ENCODE results near the gene SCFD2. TPM values are rescaled to one million over a fixed set of nuclear protein-coding genes. Genes with fewer than 3 reads are reported as not detected.

Gene SCFD2
- total RNA-seq, 2 experiments from 2014 or later, result 12.6 to 14.6 TPM

GRCh38 chr4:53018471-53018870 is 347.4 kb downstream of the SCFD2 start:
- Mint-ChIP-seq H3K27ac (no peak overlapping the region), H3K4me3 (no peak overlapping the region), H3K9me3 (no peaks in the 10 kb centered on the region), H3K4me1 (no peaks in the 10 kb centered on the region), H3K27me3 (no peaks in the 10 kb centered on the region), H3K36me3 (ENCODE audit: low read depth) (no peaks in the 10 kb centered on the region)
- ChIA-PET POLR2A (no interaction called here), CTCF (no interaction called here)
- no peak for DNase-seq

DNA sequence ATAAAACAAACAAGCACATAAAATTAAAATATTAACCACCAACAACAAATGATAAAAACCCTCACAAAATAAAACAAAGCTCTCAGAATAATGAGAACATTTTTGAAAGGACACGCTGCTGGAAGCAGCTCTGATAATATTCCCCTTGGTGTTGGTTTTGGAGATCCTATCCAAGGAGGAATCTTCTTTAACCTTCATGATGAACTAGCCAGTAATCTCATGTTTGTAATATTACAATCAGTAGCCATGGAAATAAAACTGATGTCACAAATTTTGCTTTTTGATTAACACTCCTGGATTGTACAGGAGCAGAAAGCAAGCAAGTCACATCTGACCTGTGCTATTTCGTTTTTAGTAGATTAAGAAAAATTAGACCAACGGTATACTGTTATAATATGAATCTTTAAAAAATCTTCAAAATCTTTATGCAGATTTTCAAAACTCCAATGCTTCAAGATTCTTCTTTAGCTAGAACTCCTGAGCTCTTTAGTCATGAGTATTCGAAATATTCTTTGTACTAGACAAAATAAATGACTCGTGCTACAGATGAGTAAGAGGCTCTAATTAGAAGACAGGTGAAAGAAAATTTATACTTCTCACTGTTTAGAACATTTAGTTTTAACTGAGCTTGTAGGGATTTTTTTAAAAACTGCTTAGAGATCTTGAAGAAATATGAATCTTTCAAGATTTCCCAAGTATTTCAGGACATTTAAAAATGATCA is 349.6 kb downstream of the SCFD2 start:
- Mint-ChIP-seq H3K27ac (no peak overlapping the region), H3K4me1 (peaks cover 17% of the 10 kb centered on the region), H3K9me3 (no peaks in the 10 kb centered on the region), H3K27me3 (no peaks in the 10 kb centered on the region), H3K4me3 (no peak overlapping the region), H3K36me3 (ENCODE audit: low read depth) (no peaks in the 10 kb centered on the region)
- DNase-seq, result no peak
- POLR2A ChIA-PET, result no interaction called here
- CTCF ChIA-PET, result no interaction called here

DNA sequence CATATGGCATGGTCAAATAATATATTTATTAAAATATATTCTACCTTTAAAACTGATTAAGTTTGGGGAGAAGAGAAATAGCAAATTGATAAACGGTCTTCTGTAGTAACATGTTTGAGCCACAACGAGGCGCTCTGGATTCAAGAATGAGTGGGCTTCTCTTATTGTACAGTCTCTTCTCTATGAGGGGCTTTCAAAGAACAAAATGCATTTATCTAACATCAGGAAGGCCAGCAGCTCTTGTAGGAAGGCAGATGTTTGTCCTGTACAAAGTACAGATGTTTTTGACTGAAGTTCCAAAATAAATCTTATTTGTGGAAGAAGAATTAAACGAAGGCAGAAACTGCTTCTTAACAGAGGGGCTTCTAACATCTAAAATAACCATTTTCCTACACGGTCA is 350.2 kb downstream of the SCFD2 start:
- no peaks in the 10 kb centered on the region for H3K9me3 Mint-ChIP-seq
- no peak for DNase-seq
- no peaks in the 10 kb centered on the region for H3K36me3 Mint-ChIP-seq (ENCODE audit: low read depth)
- H3K4me1 Mint-ChIP-seq, result peaks cover 17% of the 10 kb centered on the region
- ChIA-PET CTCF (no interaction called here), POLR2A (no interaction called here)
- H3K27ac Mint-ChIP-seq, result no peak overlapping the region
- H3K27me3 Mint-ChIP-seq, result no peaks in the 10 kb centered on the region
- no peak overlapping the region for H3K4me3 Mint-ChIP-seq

GRCh38 chr4:53014881-53015280 is 351.0 kb downstream of the SCFD2 start:
- ChIA-PET POLR2A (no interaction called here), CTCF (interaction anchor here (0.9 kb wide), 2 partner anchors 30 to 1219 kb away, joined by 3 read pairs; no protein-coding TSS in a partner anchor)
- Mint-ChIP-seq H3K4me3 (no peak overlapping the region), H3K27me3 (no peaks in the 10 kb centered on the region), H3K4me1 (peaks cover 19% of the 10 kb centered on the region), H3K9me3 (no peaks in the 10 kb centered on the region), H3K36me3 (ENCODE audit: low read depth) (no peaks in the 10 kb centered on the region), H3K27ac (no peak overlapping the region)
- no peak for DNase-seq

GRCh38 chr4:53013873-53014775 is 351.7 kb downstream of the SCFD2 start:
- DNase-seq, result no peak
- ChIA-PET CTCF (interaction anchor here (0.9 kb wide), 2 partner anchors 29 to 1220 kb away, joined by 3 read pairs; no protein-coding TSS in a partner anchor), POLR2A (no interaction called here)
- H3K27me3 Mint-ChIP-seq, result no peaks in the 10 kb centered on the region
- H3K9me3 Mint-ChIP-seq, result no peaks in the 10 kb centered on the region
- H3K4me1 Mint-ChIP-seq, result peaks cover 19% of the 10 kb centered on the region
- no peaks in the 10 kb centered on the region for H3K36me3 Mint-ChIP-seq (ENCODE audit: low read depth)
- no peak overlapping the region for H3K4me3 Mint-ChIP-seq
- H3K27ac Mint-ChIP-seq, result no peak overlapping the region

DNA sequence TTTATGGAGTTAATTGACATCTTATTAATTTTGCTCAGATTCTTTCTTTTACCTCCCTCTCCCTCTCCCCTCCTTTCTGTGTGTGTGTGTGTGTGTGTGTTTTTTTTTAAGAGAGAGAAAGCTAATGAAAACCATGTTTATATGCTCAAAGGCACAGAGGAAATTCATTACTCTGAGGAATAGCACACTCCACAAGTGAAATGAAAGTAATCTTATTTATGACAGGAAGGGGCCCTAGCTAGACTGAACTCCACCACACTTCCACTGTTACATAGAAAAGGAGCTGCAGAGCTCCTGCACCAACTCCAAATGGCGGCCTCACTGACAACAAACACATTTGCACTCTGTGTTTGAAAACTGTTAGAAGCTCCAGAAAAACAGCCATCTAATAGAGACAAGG is 353.1 kb downstream of the SCFD2 start:
- Mint-ChIP-seq H3K27ac (peak overlapping the region; percentile 45), H3K4me3 (peak overlapping the region; percentile 35), H3K36me3 (ENCODE audit: low read depth) (no peaks in the 10 kb centered on the region), H3K9me3 (no peaks in the 10 kb centered on the region), H3K27me3 (no peaks in the 10 kb centered on the region), H3K4me1 (peaks cover 19% of the 10 kb centered on the region)
- CTCF ChIA-PET, result interaction anchor here (0.7 to 1.0 kb wide), 3 partner anchors 159 to 466 kb away, joined by 3 to 4 read pairs (median 3); no protein-coding TSS in a partner anchor
- POLR2A ChIA-PET, result no interaction called here
- DNase-seq, result peak; percentile 20

GRCh38 chr4:53011259-53011905 is 354.5 kb downstream of the SCFD2 start:
- Mint-ChIP-seq H3K9me3 (no peaks in the 10 kb centered on the region), H3K27ac (no peak overlapping the region), H3K36me3 (ENCODE audit: low read depth) (no peaks in the 10 kb centered on the region), H3K27me3 (no peaks in the 10 kb centered on the region), H3K4me1 (peaks cover 19% of the 10 kb centered on the region), H3K4me3 (no peak overlapping the region)
- ChIA-PET CTCF (interaction anchor here (1.1 kb wide), 1 partner anchor 1223 kb away, joined by 3 read pairs; no protein-coding TSS in a partner anchor), POLR2A (no interaction called here)
- DNase-seq, result no peak

DNA sequence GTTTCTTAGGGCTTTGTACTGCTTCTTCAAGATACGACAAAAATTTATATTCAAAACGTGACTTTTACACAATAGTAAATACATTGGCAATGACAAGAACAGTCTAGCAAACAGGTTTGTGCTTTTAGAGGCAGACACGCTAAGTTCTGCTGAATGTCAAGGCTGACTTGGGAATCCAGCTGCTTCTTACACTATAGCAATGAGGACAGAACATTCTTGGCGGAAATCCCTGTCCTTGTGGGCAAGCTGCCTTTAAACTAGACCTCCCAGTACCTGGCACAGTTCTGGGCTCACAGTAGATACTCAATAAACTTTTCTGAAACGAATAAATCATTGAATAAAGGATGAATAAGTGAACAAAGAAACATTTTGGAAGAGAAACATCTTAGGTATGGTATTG is 355.5 kb downstream of the SCFD2 start:
- H3K27me3 Mint-ChIP-seq, result no peaks in the 10 kb centered on the region
- H3K27ac Mint-ChIP-seq, result no peak overlapping the region
- H3K4me1 Mint-ChIP-seq, result peaks cover 19% of the 10 kb centered on the region
- no peak overlapping the region for H3K4me3 Mint-ChIP-seq
- no peaks in the 10 kb centered on the region for H3K9me3 Mint-ChIP-seq
- CTCF ChIA-PET, result no interaction called here
- POLR2A ChIA-PET, result no interaction called here
- H3K36me3 Mint-ChIP-seq (ENCODE audit: low read depth), result no peaks in the 10 kb centered on the region
- DNase-seq, result no peak

GRCh38 chr4:53009824-53010223 is 356.0 kb downstream of the SCFD2 start:
- H3K4me1 Mint-ChIP-seq, result peaks cover 19% of the 10 kb centered on the region
- no peak for DNase-seq
- POLR2A ChIA-PET, result no interaction called here
- H3K9me3 Mint-ChIP-seq, result no peaks in the 10 kb centered on the region
- no peaks in the 10 kb centered on the region for H3K27me3 Mint-ChIP-seq
- CTCF ChIA-PET, result no interaction called here
- H3K27ac Mint-ChIP-seq, result no peak overlapping the region
- no peaks in the 10 kb centered on the region for H3K36me3 Mint-ChIP-seq (ENCODE audit: low read depth)
- H3K4me3 Mint-ChIP-seq, result no peak overlapping the region

DNA sequence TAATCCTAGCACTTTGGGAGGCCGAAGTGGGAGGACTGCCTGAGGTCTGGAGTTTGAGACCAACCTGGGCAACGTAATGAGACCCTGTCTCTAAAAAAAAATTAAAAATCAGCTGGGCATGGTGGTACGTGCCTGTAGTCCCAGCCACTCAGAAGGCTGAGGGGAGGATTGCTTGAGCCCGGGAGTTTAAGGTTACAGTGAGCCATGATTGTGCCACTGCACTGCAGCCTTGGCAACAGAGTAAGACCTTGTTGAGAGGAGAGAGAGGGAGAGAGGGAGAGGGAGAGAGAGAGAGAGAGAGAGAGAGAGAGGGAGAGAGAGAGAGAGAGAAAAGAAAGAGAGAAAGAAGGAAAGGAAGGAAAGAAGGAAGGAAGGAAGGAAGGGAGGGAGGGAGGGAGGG is 358.8 kb downstream of the SCFD2 start:
- ChIA-PET POLR2A (no interaction called here), CTCF (no interaction called here)
- Mint-ChIP-seq H3K4me1 (peaks cover 6% of the 10 kb centered on the region), H3K9me3 (no peaks in the 10 kb centered on the region), H3K4me3 (no peak overlapping the region), H3K27ac (no peak overlapping the region), H3K27me3 (no peaks in the 10 kb centered on the region), H3K36me3 (ENCODE audit: low read depth) (no peaks in the 10 kb centered on the region)
- DNase-seq, result no peak

GRCh38 chr4:53005808-53006207 is 360.1 kb downstream of the SCFD2 start:
- Mint-ChIP-seq H3K9me3 (no peaks in the 10 kb centered on the region), H3K4me3 (no peak overlapping the region), H3K36me3 (ENCODE audit: low read depth) (no peaks in the 10 kb centered on the region), H3K27ac (no peak overlapping the region), H3K27me3 (no peaks in the 10 kb centered on the region), H3K4me1 (peaks cover 2% of the 10 kb centered on the region)
- ChIA-PET POLR2A (no interaction called here), CTCF (no interaction called here)
- DNase-seq, result no peak

- DNase-seq, result no peak
- H3K36me3 Mint-ChIP-seq (ENCODE audit: low read depth), result no peaks in the 10 kb centered on the region
- no peak overlapping the region for H3K27ac Mint-ChIP-seq
- ChIA-PET POLR2A (no interaction called here), CTCF (no interaction called here)
- H3K27me3 Mint-ChIP-seq, result no peaks in the 10 kb centered on the region
- peaks cover 2% of the 10 kb centered on the region for H3K4me1 Mint-ChIP-seq
- H3K4me3 Mint-ChIP-seq, result no peak overlapping the region
- H3K9me3 Mint-ChIP-seq, result no peaks in the 10 kb centered on the region
These were observed 360.7 kb downstream of the SCFD2 start for GRCh38 chr4:53005149-53005546.

GRCh38 chr4:53004497-53005148 is 361.2 kb downstream of the SCFD2 start:
- no peak overlapping the region for H3K27ac Mint-ChIP-seq

More at GRCh38 chr4:53004497-53005148, 361.2 kb downstream of the SCFD2 start:
- Mint-ChIP-seq H3K4me1 (no peaks in the 10 kb centered on the region), H3K4me3 (no peak overlapping the region), H3K36me3 (ENCODE audit: low read depth) (no peaks in the 10 kb centered on the region), H3K9me3 (no peaks in the 10 kb centered on the region), H3K27me3 (no peaks in the 10 kb centered on the region)
- no peak for DNase-seq
- CTCF ChIA-PET, result no interaction called here
- POLR2A ChIA-PET, result no interaction called here
